K562 (cell line): ENCODE data around the gene C1orf116. TPM values are rescaled to one million over a fixed set of nuclear protein-coding genes. Genes with fewer than 3 reads are reported as not detected.

Experiments
- FOXK2 ChIP-seq, 2 experiments: fragments of 450-650 bp; IDR thresholded peaks in 1 of 2; conservative IDR thresholded peaks in 1 of 2; 2 replicates each; pipeline ENCODE4 v1.6.1; 2016; ENCODE audit warnings: low read depth in 2 of 2, mild to moderate bottlenecking in 1 of 2
- GABPB1 ChIP-seq: sonication (generic); formaldehyde crosslinking; IDR thresholded peaks from 2 replicates; pipeline ENCODE4 v1.8.0; 2022; ENCODE audit warnings: mild to moderate bottlenecking, missing genetic modification reagents
- HCFC1 ChIP-seq: IDR thresholded peaks from 2 replicates; pipeline ENCODE4 v1.6.1; 2012; ENCODE audit warnings: low read depth, low read length, improper control_type of control experiment
- HNRNPK ChIP-seq: fragments of 200-400 bp; formaldehyde crosslinking; IDR thresholded peaks from one replicate; pipeline ENCODE4 v1.6.1; 2018; ENCODE audit warnings: mild to moderate bottlenecking, low read depth, low read length; ENCODE audit not compliant: poor library complexity, severe bottlenecking
- KAT8 ChIP-seq: fragments of 450-650 bp; IDR thresholded peaks from 2 replicates; pipeline ENCODE4 v1.6.1; 2016; ENCODE audit warnings: low read depth, mild to moderate bottlenecking
- MCM2 ChIP-seq: fragments of 450-650 bp; IDR thresholded peaks from 2 replicates; pipeline ENCODE4 v1.6.1; 2017; ENCODE audit warnings: low read depth, mild to moderate bottlenecking
- POLR2H ChIP-seq: IDR thresholded peaks from 2 replicates; pipeline ENCODE4 v1.6.1; 2016; ENCODE audit warnings: missing genetic modification characterization, low read depth, mild to moderate bottlenecking, control low read depth, missing compliant biosample characterization, moderate library complexity
- POLR3A ChIP-seq: IDR thresholded peaks from 2 replicates; pipeline ENCODE4 v1.6.1; 2011; ENCODE audit warnings: borderline replicate concordance, mild to moderate bottlenecking, moderate library complexity; ENCODE audit not compliant: insufficient read length, insufficient read depth; ENCODE audit errors: extremely low read depth
- SMAD3 ChIP-seq: fragments of 450-650 bp; formaldehyde crosslinking; conservative IDR thresholded peaks from 2 replicates; pipeline ENCODE4 v1.4.0; 2020; ENCODE audit warnings: mild to moderate bottlenecking
- STAT5B ChIP-seq: fragments of 250-450 bp; sonication (Bioruptor Pico); IDR thresholded peaks from 2 replicates; pipeline ENCODE4 v1.8.0; 2021; ENCODE audit warnings: mild to moderate bottlenecking, inconsistent platforms
- THRA ChIP-seq: fragments of 450-650 bp; IDR thresholded peaks from 2 replicates; pipeline ENCODE4 v1.6.1; 2017; ENCODE audit warnings: mild to moderate bottlenecking, moderate library complexity
- ZBTB5 ChIP-seq: fragments of 450-650 bp; IDR thresholded peaks from 2 replicates; pipeline ENCODE4 v1.6.1; 2017; ENCODE audit warnings: antibody characterized with exemption
- polyA plus RNA-seq, 8 experiments: library from polyadenylated mRNA; depleted of rRNA in 4 of 8; stranded (reverse) in 5 of 8; unstranded in 3 of 8; fragments of >200 nt; fragmentation: Nextera tagmentation in 2 of 8; fragmentation: Illumina TruSeq in 1 of 8; extraction: Ambion mirVana in 2 of 8; extraction: Trizol in 1 of 8; gene quantifications; 2 replicates each; pipeline versions ENCODE4 v1.2.1 to v1.2.3, GENCODE V29; 2011 to 2014; ENCODE audit warnings: inconsistent platforms in 1 of 8, missing spikeins in 1 of 8
- total RNA-seq, 7 experiments: library from RNA; depleted of rRNA in 6 of 7; stranded (reverse); fragments of >200 nt in 6 of 7; fragmentation: Illumina TruSeq in 2 of 7; extraction: Trizol in 2 of 7; gene quantifications; 2 replicates each; pipeline versions ENCODE4 v1.2.1 to v1.2.3, GENCODE V29; 2011 to 2021; ENCODE audit warnings: low replicate concordance in 1 of 7
- TF ChIP-seq, protein P1 (sequence below), 2 experiments: fragments of 450-650 bp in 1 of 2; IDR thresholded peaks; 2 replicates each; pipeline ENCODE4 v1.6.1; 2011 to 2017; ENCODE audit warnings: low read depth in 2 of 2, antibody characterized with exemption in 1 of 2, borderline replicate concordance in 1 of 2, low read length in 1 of 2, mild to moderate bottlenecking in 1 of 2, mixed read lengths in 1 of 2; ENCODE audit not compliant: control insufficient read depth in 1 of 2
- TF ChIP-seq, protein P2 (sequence below): fragments of 250-450 bp; sonication (Bioruptor Pico); IDR thresholded peaks from 2 replicates; pipeline ENCODE4 v1.5.0; 2022; ENCODE audit warnings: mild to moderate bottlenecking
- TF ChIP-seq, protein P3 (sequence below): conservative IDR thresholded peaks from 2 replicates; pipeline ENCODE4 v1.6.1; 2011; ENCODE audit warnings: low read depth, mild to moderate bottlenecking, low read length; ENCODE audit not compliant: control insufficient read depth

C1orf116 gene
- total and polyA plus RNA-seq, 9 of the 15 experiments (the other 6 are each of a cell fraction or from before 2014, with no cell fraction given): 0.62 to 3.0 (median 0.95) TPM

DNA sequence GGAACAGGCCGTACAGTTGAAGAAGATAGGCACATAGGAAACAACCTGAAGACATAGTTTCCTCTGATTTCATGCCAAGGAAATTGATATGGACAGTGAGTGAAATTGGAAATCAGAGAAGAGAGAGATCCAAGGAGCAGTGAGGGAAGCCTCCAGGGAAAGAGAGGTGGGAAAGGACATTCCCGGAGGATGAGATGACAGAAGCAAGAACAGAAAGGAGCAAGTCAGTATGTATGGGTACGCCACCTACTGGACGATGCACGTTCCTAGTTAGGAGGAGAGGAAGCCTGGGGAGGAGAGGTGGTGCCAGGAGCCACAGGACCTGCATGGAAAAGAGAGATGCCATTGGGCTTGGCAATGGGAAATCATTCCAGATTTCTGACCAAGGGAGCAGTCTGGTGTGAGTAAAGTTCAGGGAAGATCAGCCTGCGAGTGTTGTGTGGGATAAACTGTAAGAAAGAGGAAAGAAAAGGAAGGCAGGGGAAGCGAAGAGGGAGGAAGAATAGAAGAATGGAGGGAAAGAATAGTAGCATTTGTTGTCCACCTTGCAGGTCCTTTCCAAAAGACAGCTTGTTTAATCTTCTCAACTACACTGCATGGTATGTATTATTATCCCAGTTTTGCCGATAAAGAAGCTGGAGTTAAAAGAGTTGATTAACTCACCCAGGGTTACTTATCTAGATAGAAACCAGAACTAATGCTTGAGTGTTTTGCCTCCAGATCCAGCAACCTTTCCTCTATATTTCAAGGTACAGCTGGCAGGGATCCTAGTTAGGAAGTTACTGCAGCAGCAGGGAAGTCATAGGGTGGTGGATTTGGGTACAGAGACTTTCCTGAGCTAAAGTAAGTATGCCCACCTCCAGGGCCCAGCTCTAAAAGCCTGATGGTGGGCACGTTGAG is 27.4 kb downstream of the C1orf116 start (continued):
- TF ChIP-seq POLR3A (no peak), KAT8 (no peak), SMAD3 (CRISPR knock-in tag) (no peak), HNRNPK (no peak), STAT5B (no peak), GABPB1 (CRISPR knock-in tag) (no peak), POLR2H (tag) (no peak), FOXK2 (conservative IDR thresholded peaks at IDR 0.05 in 1 of 2, IDR thresholded peaks at IDR 0.05 in 1 of 2; ENCODE audit: low read depth in 2 of 2) (peak; percentile 52 to 75; a peak in 3 of 4 replicates), HCFC1 (0 out of 2 replicates have a peak, but pooled peaks have one; percentile 15), ZBTB5 (no peak), THRA (no peak), MCM2 (no peak)
- TF ChIP-seq, protein P1, sequence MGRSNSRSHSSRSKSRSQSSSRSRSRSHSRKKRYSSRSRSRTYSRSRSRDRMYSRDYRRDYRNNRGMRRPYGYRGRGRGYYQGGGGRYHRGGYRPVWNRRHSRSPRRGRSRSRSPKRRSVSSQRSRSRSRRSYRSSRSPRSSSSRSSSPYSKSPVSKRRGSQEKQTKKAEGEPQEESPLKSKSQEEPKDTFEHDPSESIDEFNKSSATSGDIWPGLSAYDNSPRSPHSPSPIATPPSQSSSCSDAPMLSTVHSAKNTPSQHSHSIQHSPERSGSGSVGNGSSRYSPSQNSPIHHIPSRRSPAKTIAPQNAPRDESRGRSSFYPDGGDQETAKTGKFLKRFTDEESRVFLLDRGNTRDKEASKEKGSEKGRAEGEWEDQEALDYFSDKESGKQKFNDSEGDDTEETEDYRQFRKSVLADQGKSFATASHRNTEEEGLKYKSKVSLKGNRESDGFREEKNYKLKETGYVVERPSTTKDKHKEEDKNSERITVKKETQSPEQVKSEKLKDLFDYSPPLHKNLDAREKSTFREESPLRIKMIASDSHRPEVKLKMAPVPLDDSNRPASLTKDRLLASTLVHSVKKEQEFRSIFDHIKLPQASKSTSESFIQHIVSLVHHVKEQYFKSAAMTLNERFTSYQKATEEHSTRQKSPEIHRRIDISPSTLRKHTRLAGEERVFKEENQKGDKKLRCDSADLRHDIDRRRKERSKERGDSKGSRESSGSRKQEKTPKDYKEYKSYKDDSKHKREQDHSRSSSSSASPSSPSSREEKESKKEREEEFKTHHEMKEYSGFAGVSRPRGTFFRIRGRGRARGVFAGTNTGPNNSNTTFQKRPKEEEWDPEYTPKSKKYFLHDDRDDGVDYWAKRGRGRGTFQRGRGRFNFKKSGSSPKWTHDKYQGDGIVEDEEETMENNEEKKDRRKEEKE (IDR thresholded peaks at IDR 0.05; ENCODE audit: borderline replicate concordance in 1 of 2, control insufficient read depth in 1 of 2, low read depth in 2 of 2, low read length in 1 of 2): no peak
- TF ChIP-seq, protein P2, sequence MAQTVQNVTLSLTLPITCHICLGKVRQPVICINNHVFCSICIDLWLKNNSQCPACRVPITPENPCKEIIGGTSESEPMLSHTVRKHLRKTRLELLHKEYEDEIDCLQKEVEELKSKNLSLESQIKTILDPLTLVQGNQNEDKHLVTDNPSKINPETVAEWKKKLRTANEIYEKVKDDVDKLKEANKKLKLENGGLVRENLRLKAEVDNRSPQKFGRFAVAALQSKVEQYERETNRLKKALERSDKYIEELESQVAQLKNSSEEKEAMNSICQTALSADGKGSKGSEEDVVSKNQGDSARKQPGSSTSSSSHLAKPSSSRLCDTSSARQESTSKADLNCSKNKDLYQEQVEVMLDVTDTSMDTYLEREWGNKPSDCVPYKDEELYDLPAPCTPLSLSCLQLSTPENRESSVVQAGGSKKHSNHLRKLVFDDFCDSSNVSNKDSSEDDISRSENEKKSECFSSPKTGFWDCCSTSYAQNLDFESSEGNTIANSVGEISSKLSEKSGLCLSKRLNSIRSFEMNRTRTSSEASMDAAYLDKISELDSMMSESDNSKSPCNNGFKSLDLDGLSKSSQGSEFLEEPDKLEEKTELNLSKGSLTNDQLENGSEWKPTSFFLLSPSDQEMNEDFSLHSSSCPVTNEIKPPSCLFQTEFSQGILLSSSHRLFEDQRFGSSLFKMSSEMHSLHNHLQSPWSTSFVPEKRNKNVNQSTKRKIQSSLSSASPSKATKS (CRISPR knock-in tag): no peak
- TF ChIP-seq, protein P3, sequence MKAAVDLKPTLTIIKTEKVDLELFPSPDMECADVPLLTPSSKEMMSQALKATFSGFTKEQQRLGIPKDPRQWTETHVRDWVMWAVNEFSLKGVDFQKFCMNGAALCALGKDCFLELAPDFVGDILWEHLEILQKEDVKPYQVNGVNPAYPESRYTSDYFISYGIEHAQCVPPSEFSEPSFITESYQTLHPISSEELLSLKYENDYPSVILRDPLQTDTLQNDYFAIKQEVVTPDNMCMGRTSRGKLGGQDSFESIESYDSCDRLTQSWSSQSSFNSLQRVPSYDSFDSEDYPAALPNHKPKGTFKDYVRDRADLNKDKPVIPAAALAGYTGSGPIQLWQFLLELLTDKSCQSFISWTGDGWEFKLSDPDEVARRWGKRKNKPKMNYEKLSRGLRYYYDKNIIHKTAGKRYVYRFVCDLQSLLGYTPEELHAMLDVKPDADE: no peak
